HG03460 (cell line): Measurements from ENCODE around the gene NDUFB5.

ENCODE experiments used
- ATAC-seq: cut with Tn5 transposase; IDR thresholded peaks from one replicate; pipeline ENCODE4 v1.9.1; 2021; ENCODE audit not compliant: unreplicated experiment

NDUFB5 gene

GRCh38 chr3:179604321-179605078 is at the start of gene NDUFB5, which contains the start of gene MRPL47:
Gene NDUFB5, plus strand, starts transcription at chr3:179604794. Its CDS starts 22 bp downstream, at chr3:179604816.
Gene MRPL47, minus strand, starts transcription at chr3:179604638. Its CDS starts 14 bp downstream, at chr3:179604624.
- ATAC-seq = peak; percentile 97

- no peak for ATAC-seq
Observed at GRCh38 chr3:179558742-179559364, 45.7 kb upstream of the NDUFB5 start.

GRCh38 chr3:179560791-179561190 is 43.8 kb upstream of the NDUFB5 start:
- ATAC-seq = no peak

- peak; percentile 92 for ATAC-seq
Observed at GRCh38 chr3:179562591-179563270, 41.9 kb upstream of the NDUFB5 start, which contains the start of gene ACTL6A. Gene ACTL6A, plus strand, starts transcription at chr3:179562926. Its CDS starts 167 bp downstream, at chr3:179563093.

GRCh38 chr3:179563271-179563783 is 41.3 kb upstream of the NDUFB5 start:
- ATAC-seq = peak; percentile 46

GRCh38 chr3:179565496-179565895 is 39.1 kb upstream of the NDUFB5 start:
- ATAC-seq = no peak

GRCh38 chr3:179580992-179581391 is 23.6 kb upstream of the NDUFB5 start:
- ATAC-seq = no peak

GRCh38 chr3:179589143-179589542 is 15.5 kb upstream of the NDUFB5 start:
- ATAC-seq = no peak

- ATAC-seq = no peak
Observed at GRCh38 chr3:179590669-179591068, 13.9 kb upstream of the NDUFB5 start.

GRCh38 chr3:179591313-179591712 is 13.3 kb upstream of the NDUFB5 start:
- ATAC-seq = no peak

GRCh38 chr3:179599531-179599930 is 5.1 kb upstream of the NDUFB5 start:
- ATAC-seq = no peak

GRCh38 chr3:179603321-179603720 is 1.3 kb upstream of the NDUFB5 start:
- ATAC-seq = no peak

GRCh38 chr3:179603831-179604230 is 763 bp upstream of the NDUFB5 start:
- ATAC-seq = no peak

GRCh38 chr3:179606534-179607085 is 2.0 kb downstream of the NDUFB5 start:
- no peak for ATAC-seq

- ATAC-seq = peak; percentile 50
Observed at GRCh38 chr3:179608931-179609720, 4.5 kb downstream of the NDUFB5 start.

- ATAC-seq = no peak
Observed at GRCh38 chr3:179610066-179610465, 5.5 kb downstream of the NDUFB5 start.

GRCh38 chr3:179613807-179614206 is 9.2 kb downstream of the NDUFB5 start:
- no peak for ATAC-seq

- ATAC-seq = no peak
Observed at GRCh38 chr3:179615458-179616173, 11.0 kb downstream of the NDUFB5 start.

- ATAC-seq = no peak
Observed at GRCh38 chr3:179622023-179622422, 17.4 kb downstream of the NDUFB5 start.

GRCh38 chr3:179624451-179624850 is 19.9 kb downstream of the NDUFB5 start:
- no peak for ATAC-seq
